Activated T-helper 9 cell treated with anti-CD3 and anti-CD28 coated beads, Interleukin-2, amount 50 U/mL, for 16 hours (primary cell): Measurements from ENCODE around the gene CYB561A3.

ENCODE experiments used
- DNase-seq: peaks from one replicate; pipeline ENCODE4 v3.0.0-alpha.2; 2020; ENCODE audit warnings: low read depth

CYB561A3 gene

DNA sequence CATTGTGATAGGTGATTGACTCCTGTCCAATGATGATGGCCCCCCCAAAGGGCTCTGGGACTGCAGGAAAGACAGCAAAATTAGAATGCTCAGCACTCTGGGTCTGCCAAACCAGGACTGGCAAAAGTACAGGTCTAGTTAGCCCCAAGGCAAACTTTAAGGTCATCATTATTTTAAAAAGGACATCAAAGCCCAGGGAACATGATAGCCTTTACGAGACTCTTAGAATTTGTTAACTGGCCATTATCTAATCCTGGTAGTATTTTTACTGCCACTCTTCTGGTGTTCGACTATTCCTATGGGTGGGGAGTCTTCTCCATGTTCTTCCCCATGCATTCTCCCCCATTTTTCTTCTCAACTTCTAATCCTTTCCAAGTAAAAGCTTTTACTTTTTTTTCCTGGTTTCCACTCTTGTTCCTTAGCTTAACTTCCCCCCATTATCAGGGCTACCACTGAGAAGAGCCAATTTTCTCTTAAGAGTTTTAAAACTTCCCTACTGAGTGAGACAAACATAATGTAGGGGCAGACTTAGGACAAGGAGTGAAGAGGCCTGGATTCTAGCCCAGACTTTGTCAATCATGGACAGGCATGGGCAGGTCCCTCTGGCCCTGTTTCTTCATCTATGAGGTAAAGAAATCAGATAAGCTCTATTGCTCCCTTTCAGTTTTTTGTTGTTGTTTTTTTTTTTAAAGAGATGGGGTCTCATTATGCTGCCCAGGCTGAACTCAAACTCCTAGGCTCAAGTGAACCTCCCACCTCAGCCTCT, 35.9 kb downstream of the CYB561A3 start:
- DNase-seq: no peak

- no peak for DNase-seq
Measured at GRCh38 chr11:61315260-61315659, 46.4 kb downstream of the CYB561A3 start.

DNA sequence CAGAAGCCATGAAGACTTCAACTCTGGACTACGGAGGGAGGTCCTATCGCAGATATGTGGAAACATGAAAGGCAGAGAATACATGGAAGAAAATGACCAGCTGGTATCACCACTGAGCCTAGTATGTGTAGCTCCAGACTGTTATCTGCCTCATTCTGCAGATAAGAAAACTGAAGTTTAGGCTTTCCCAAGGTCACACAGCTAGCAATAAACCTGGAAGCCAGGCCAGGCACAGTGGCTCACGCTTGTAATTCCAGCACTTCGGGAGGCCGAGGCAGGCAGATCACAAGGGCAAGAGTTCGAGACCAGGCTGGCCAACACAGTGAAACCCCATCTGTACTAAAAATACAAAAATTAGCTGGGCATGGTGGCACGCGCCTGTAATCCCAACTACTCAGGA, 50.9 kb downstream of the CYB561A3 start:
- DNase-seq: no peak

DNA sequence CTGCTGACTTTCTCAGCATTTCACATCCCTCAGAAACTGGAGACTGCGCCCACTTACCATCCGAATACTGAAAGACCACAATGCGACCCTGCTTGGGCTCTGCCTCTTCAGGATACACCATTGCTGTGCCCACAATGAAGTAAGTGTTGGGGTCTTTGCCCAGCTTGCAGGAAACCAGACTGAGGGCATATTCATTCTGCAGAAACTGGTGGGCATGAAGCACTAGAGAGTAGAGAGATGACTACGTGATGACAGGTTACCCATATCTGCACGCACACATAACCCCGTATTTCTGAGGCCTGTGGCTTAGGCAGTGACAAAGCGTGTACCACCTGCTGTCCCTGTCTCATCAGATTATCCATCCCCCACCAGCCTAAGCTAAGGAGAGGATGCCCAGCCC, 51.9 kb downstream of the CYB561A3 start:
- DNase-seq: no peak

DNA sequence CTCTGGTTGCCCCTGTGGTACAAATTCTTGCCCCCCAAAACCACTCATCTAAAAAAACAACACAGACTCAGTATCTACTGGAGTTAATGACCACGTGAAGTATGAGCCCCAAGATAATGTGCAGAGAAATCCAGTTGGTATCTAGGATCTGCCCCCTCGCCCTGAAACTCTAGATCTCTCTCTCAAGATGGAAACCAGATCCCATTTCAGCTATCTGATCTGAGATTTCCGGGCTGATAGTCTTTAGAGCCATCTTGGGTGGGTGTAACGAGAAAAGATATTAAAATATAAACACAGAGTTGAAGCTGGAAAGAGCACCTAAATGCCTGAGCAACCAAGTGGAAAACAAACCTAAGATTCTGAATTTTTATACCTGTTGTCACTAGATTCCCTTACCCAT, 52.5 kb downstream of the CYB561A3 start:
- no peak for DNase-seq

DNA sequence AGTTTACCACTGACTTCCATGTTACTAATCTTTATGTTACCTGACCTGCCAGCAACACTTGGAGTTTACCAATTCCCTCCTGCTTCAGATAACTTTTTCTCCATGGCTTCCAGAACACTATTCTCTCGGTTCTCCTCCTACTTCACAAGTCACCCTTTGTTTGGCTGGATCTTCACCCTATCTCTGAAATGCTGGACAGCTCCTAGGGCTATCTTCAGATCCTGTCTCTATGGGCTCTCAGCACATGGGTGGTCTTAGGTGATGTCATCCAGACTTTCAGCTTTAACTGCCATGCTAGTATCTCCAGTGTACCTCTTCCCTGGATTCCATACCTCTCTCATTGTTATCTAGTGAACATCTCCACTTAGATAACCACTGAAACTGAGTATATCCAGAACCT, 54.3 kb downstream of the CYB561A3 start:
- no peak for DNase-seq

- no peak for DNase-seq
Measured at GRCh38 chr11:61306221-61306620, 55.5 kb downstream of the CYB561A3 start.

- DNase-seq: no peak
Measured at GRCh38 chr11:61305417-61305816, 56.3 kb downstream of the CYB561A3 start.

GRCh38 chr11:61303725-61304124, 58.0 kb downstream of the CYB561A3 start:
- DNase-seq: no peak

DNA sequence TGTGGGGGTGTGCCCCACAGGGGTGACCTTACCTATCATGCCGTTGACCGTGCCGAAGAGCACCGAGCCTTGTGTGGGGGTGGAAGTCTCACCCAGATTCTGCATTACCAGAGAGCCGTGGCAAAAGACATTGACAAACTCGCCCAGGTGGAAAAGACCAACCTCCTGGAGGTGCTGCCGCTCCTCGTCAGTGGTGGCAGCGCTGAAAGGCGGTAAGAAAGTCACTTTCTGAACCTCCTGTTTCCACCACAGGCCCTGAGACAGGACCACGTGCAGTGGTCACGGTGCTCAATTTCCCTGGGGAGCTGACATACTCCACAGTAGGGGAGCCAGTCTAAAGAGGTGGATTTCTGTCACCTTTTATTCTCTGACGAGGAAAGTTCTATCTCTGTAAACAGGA, 59.1 kb downstream of the CYB561A3 start:
- no peak for DNase-seq
